Measurements from ENCODE around the gene SHROOM2.

SHROOM2 gene

DNA sequence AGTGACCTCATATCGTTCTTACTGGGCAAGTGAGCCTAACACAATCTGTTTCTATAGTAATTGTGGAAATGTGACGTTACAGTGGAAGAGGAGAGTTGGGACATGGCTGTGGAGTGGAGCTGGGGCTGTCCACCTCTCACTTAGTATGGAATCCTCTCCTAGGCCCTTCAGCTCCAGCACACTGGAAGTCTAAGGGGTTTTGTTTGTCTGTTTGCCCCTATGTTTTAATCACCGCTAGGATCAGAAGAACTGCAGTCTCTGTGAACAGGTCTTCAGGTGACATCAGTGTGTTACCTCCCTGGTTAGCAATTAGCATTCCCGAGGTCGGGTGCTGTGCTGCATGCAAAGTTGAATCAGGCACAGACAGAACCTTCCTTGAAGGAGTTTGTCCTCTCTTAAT lies 131.6 kb downstream of the SHROOM2 start:
- H3K4me3 ChIP-seq (ENCODE audit: low read depth, low read length), result no peak overlapping the region
- DNase-seq (ENCODE audit: low read depth), result no peak
- TF ChIP-seq, protein P1, sequence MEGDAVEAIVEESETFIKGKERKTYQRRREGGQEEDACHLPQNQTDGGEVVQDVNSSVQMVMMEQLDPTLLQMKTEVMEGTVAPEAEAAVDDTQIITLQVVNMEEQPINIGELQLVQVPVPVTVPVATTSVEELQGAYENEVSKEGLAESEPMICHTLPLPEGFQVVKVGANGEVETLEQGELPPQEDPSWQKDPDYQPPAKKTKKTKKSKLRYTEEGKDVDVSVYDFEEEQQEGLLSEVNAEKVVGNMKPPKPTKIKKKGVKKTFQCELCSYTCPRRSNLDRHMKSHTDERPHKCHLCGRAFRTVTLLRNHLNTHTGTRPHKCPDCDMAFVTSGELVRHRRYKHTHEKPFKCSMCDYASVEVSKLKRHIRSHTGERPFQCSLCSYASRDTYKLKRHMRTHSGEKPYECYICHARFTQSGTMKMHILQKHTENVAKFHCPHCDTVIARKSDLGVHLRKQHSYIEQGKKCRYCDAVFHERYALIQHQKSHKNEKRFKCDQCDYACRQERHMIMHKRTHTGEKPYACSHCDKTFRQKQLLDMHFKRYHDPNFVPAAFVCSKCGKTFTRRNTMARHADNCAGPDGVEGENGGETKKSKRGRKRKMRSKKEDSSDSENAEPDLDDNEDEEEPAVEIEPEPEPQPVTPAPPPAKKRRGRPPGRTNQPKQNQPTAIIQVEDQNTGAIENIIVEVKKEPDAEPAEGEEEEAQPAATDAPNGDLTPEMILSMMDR (IDR thresholded peaks at IDR 0.05; ENCODE audit: control insufficient read depth, extremely low read depth, insufficient read depth), result no peak

DNA sequence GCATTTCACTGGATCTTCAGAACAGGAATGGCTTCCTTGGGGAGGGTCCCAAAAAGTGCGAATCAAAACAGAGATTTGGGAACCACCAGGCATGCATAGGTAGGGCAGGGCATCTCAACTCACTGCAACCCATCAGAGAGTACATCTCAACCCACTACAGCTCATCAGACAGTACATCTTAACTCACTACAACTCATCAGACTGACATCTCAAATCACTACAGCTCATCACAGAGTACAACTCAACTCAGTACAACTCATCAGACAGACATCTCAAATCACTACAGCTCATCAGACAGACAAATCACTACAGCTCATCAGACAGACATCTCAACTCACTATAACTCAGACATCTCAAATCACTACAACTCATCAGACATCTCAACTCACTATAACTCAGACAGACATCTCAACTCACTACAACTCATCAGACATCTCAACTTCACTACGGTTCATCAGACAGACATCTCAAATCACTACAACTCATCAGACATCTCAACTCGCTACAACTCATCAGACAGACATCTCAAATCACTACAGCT lies 133.5 kb downstream of the SHROOM2 start:
- no peak for DNase-seq (ENCODE audit: low read depth)
- TF ChIP-seq, protein P1 (IDR thresholded peaks at IDR 0.05; ENCODE audit: control insufficient read depth, extremely low read depth, insufficient read depth), result no peak
- H3K4me3 ChIP-seq (ENCODE audit: low read depth, low read length), result no peak overlapping the region

DNA sequence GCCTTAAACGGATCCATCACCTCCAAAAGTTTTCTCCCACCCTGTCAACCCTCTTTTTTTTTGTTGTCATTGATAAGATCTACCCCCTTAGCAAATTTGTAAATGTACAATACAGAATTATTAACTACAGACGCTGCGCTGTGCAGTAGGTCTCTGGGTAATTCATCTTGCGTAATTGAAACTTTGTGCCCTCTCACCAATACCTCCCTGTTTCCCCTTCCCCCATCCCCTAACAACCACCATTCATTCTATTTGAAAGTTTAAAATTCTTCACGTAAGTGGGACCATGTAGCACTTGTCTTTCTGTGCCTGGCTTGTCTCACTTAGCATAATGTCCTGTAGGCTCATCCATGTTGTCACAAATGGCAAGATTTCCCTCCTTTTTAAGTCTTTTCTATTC lies 135.2 kb downstream of the SHROOM2 start:
- no peak for DNase-seq (ENCODE audit: low read depth)
- TF ChIP-seq, protein P1 (IDR thresholded peaks at IDR 0.05; ENCODE audit: control insufficient read depth, extremely low read depth, insufficient read depth), result no peak
- no peak overlapping the region for H3K4me3 ChIP-seq (ENCODE audit: low read depth, low read length)

DNA sequence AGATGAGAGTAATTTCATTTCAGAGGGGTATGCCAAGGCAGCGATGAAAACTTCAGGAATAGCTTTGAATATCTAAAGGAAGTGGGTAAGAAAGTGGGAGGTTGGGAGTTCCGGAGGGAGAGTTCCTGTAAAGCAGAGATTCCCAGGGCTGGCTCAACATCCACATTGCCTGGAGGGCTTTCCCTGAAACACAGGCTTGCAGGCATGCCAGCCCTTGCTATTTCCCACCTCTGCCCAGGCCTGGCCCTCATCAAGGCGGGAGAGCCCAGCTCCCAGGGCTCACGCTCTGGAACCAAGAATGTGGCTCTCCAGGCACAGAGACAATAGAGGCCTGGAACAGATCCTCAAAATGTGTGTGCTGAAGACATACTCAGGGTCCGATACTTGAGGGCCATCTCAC lies 137.1 kb downstream of the SHROOM2 start:
- no peak for DNase-seq (ENCODE audit: low read depth)
- TF ChIP-seq, protein P1 (IDR thresholded peaks at IDR 0.05; ENCODE audit: control insufficient read depth, extremely low read depth, insufficient read depth), result no peak
- no peak overlapping the region for H3K4me3 ChIP-seq (ENCODE audit: low read depth, low read length)

DNA sequence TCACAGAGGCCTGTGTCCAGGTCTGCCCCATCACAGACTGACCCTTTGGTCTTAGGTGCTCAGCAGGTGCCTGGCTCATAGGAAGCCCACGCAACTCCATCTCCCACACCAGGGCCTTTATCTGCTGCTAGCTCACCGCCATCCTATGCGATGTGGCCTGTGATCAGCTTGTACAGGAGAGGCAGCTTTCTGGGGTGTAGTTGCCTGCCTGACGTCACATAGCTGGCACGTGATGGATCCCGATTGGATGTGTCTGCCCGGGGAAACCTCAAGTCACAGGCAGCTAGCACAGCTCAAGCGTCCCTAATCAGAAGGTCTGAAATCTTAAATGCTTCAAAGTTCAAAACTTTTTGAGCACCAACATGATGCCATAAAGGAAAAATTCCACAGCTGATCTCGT lies 139.8 kb downstream of the SHROOM2 start:
- TF ChIP-seq, protein P1 (IDR thresholded peaks at IDR 0.05; ENCODE audit: control insufficient read depth, extremely low read depth, insufficient read depth), result no peak
- H3K4me3 ChIP-seq (ENCODE audit: low read depth, low read length), result no peak overlapping the region
- DNase-seq (ENCODE audit: low read depth), result no peak

DNA sequence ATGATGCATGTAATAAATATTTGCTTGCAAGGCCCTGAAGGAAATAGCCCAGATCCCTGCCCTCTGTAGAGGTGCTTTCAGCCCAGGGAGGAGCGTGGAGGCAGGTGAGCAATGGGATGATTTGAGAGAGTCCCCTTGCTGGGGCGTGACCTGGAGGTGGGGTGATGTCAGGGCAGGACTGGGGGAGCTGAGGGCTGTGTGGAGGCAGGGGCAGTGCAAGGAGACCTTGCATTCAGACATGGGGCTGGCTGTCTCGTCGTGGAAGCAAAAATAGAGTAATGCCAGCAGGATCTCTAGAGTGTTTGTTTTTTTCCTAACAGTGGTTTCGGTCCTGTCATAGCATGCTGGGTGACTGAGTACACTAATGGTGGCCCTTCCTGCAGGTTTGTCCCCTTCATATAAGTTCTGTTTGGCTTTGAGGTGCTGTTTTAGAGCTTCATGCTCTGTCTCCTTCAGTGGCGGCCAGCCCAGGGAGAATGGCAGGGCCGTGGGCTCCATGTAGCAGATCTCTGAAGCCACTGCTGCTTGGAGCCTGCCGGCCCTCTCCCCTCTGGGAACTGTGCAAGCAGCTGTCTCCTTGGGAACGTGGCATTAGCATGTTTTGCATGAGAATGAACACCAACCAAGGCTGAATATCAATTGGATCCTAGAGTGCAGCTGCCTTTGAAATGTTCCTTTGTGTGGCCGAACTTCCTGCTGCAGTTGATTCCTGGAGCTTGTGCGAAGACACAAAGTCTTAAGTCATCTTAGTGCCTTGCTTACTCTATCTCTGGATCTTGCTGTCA lies 141.7 kb downstream of the SHROOM2 start:
- TF ChIP-seq, protein P1 (IDR thresholded peaks at IDR 0.05; ENCODE audit: control insufficient read depth, extremely low read depth, insufficient read depth), result no peak
- no peak overlapping the region for H3K4me3 ChIP-seq (ENCODE audit: low read depth, low read length)
- DNase-seq (ENCODE audit: low read depth), result no peak

DNA sequence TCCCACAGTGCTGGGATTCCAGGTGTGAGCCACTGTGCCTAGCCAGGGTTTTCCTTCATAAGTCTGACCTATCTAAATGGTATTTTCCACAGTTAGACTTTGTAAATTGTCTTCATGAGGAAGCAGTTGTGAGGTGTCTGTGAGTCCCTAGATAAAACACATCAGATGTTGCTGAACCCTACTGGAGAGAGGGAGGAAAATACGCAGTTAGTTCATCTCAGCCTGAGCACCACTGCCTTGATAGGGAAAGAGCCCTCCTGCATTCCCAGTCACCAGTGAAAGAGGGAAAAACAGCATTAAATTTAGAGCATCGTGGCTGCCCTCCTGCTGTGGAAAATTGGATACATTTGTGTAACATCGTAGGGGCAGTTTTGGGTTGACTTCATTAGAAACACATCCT lies 149.2 kb downstream of the SHROOM2 start:
- TF ChIP-seq, protein P1 (IDR thresholded peaks at IDR 0.05; ENCODE audit: control insufficient read depth, extremely low read depth, insufficient read depth), result no peak
- DNase-seq (ENCODE audit: low read depth), result no peak

More for the DNA sequence above, 149.2 kb downstream of the SHROOM2 start:
- H3K4me3 ChIP-seq (ENCODE audit: low read depth, low read length), result no peak overlapping the region

Data from LNCaP clone FGC (cell line).